H54 (cell line): ENCODE results near the gene UNC79.

Experiments used
- DNase-seq: peaks from one replicate; pipeline ENCODE4 v3.0.0; 2011; ENCODE audit warnings: low spot score, mixed read lengths; ENCODE audit not compliant: insufficient read length
- FAIRE-seq: peaks from 3 replicates; lab custom pipeline; 2011; peaks lifted over from hg19 to GRCh38; lab: Jason Lieb, UNC
- POLR2A ChIP-seq: IDR thresholded peaks from 2 replicates; pipeline ENCODE4 v1.6.1; 2011; ENCODE audit warnings: low read depth, mild to moderate bottlenecking, low read length

The UNC79 gene

GRCh38 chr14:93525696-93526451 lies 95.1 kb downstream of the UNC79 start:
- FAIRE-seq (no peak), DNase-seq (no peak)
- TF ChIP-seq POLR2A, result no peak

- FAIRE-seq (no peak), DNase-seq (no peak)
- no peak for TF ChIP-seq POLR2A
Observed at GRCh38 chr14:93527203-93527607, 96.5 kb downstream of the UNC79 start.

GRCh38 chr14:93528884-93529558 lies 98.3 kb downstream of the UNC79 start:
- DNase-seq, result no peak
- FAIRE-seq, result no peak
- TF ChIP-seq POLR2A, result no peak

GRCh38 chr14:93531644-93532043 lies 100.9 kb downstream of the UNC79 start:
- no peak for TF ChIP-seq POLR2A
- no peak for FAIRE-seq
- DNase-seq, result no peak

GRCh38 chr14:93532541-93532940 lies 101.8 kb downstream of the UNC79 start:
- FAIRE-seq (no peak), DNase-seq (no peak)
- no peak for TF ChIP-seq POLR2A

GRCh38 chr14:93533437-93533836 lies 102.7 kb downstream of the UNC79 start:
- FAIRE-seq (no peak), DNase-seq (no peak)
- no peak for TF ChIP-seq POLR2A

GRCh38 chr14:93533842-93534241 lies 103.1 kb downstream of the UNC79 start:
- no peak for DNase-seq
- no peak for TF ChIP-seq POLR2A
- FAIRE-seq, result no peak

GRCh38 chr14:93535537-93535936 lies 104.8 kb downstream of the UNC79 start:
- FAIRE-seq, result no peak
- TF ChIP-seq POLR2A, result no peak
- DNase-seq, result no peak

GRCh38 chr14:93536945-93537344 lies 106.2 kb downstream of the UNC79 start:
- no peak for DNase-seq
- no peak for TF ChIP-seq POLR2A
- no peak for FAIRE-seq

GRCh38 chr14:93537951-93538350 lies 107.2 kb downstream of the UNC79 start:
- DNase-seq, result no peak
- FAIRE-seq, result no peak
- TF ChIP-seq POLR2A, result no peak

- no peak for TF ChIP-seq POLR2A
- DNase-seq, result no peak
- no peak for FAIRE-seq
Observed at GRCh38 chr14:93538413-93538812, 107.7 kb downstream of the UNC79 start.

- FAIRE-seq, result no peak
Observed at GRCh38 chr14:93540235-93540634, 109.5 kb downstream of the UNC79 start.

GRCh38 chr14:93543766-93544165 lies 113.0 kb downstream of the UNC79 start:
- DNase-seq (no peak), FAIRE-seq (no peak)
- TF ChIP-seq POLR2A, result no peak

More at GRCh38 chr14:93540235-93540634, 109.5 kb downstream of the UNC79 start:
- no peak for TF ChIP-seq POLR2A
- no peak for DNase-seq

GRCh38 chr14:93544212-93544611 lies 113.5 kb downstream of the UNC79 start:
- DNase-seq (no peak), FAIRE-seq (no peak)
- TF ChIP-seq POLR2A, result no peak

- DNase-seq (no peak), FAIRE-seq (no peak)
- TF ChIP-seq POLR2A, result no peak
Observed at GRCh38 chr14:93546642-93547041, 115.9 kb downstream of the UNC79 start.
